Measurements from ENCODE around the gene SETDB2.

DNA sequence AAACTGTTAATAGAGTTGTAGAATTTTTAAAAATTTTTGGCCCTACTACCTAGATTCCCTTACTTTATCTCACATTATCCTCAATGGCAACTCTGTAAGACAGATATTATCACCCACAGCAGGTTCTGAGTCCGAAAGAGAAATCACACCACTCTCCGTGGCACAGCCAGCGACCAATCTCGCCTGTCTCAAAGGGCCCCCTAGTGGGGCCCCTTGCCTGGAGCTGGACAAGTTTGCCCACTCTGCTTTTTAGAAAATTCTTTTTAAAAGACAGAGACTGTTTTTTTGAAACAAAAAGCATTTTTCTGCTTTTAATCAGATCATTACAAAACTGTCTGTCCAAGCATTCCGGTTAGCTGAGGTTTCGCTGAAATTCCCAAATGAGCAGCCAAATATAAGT lies 73.4 kb downstream of the SETDB2 start:
- TF ChIP-seq MXI1 (IDR thresholded peaks at IDR 0.05; ENCODE audit: borderline replicate concordance, low read depth, low read length) (no peak), HNF4A (CRISPR knock-in tag; IDR thresholded peaks at IDR 0.05) (no peak), CEBPB (IDR thresholded peaks at IDR 0.05; ENCODE audit: borderline replicate concordance, low read depth, low read length) (no peak), SMC3 (IDR thresholded peaks at IDR 0.05; ENCODE audit: low read length) (peak; percentile 24; the same call in 1 of the 2 replicates), BHLHE40 (IDR thresholded peaks at IDR 0.05; ENCODE audit: low read length) (no peak), SP2 (CRISPR knock-in tag; IDR thresholded peaks at IDR 0.05) (no peak), ARHGAP35 (CRISPR knock-in tag; IDR thresholded peaks at IDR 0.05; ENCODE audit: borderline replicate concordance) (no peak), ZNF441 (CRISPR knock-in tag; IDR thresholded peaks at IDR 0.05; ENCODE audit: borderline replicate concordance) (no peak)
- TF ChIP-seq, protein P1, sequence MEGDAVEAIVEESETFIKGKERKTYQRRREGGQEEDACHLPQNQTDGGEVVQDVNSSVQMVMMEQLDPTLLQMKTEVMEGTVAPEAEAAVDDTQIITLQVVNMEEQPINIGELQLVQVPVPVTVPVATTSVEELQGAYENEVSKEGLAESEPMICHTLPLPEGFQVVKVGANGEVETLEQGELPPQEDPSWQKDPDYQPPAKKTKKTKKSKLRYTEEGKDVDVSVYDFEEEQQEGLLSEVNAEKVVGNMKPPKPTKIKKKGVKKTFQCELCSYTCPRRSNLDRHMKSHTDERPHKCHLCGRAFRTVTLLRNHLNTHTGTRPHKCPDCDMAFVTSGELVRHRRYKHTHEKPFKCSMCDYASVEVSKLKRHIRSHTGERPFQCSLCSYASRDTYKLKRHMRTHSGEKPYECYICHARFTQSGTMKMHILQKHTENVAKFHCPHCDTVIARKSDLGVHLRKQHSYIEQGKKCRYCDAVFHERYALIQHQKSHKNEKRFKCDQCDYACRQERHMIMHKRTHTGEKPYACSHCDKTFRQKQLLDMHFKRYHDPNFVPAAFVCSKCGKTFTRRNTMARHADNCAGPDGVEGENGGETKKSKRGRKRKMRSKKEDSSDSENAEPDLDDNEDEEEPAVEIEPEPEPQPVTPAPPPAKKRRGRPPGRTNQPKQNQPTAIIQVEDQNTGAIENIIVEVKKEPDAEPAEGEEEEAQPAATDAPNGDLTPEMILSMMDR (CRISPR knock-in tag; IDR thresholded peaks at IDR 0.05): peak; percentile 34
